DMS153 treated with DMSO at 0.1 percent for 48 hours (cell line): ENCODE measurements around the gene PEX6.

Experiments
- DNase-seq: peaks from one replicate; lab custom pipeline; 2025; ENCODE audit not compliant: unreplicated experiment; lab: John Stamatoyannopoulos, UW

Gene PEX6

DNA sequence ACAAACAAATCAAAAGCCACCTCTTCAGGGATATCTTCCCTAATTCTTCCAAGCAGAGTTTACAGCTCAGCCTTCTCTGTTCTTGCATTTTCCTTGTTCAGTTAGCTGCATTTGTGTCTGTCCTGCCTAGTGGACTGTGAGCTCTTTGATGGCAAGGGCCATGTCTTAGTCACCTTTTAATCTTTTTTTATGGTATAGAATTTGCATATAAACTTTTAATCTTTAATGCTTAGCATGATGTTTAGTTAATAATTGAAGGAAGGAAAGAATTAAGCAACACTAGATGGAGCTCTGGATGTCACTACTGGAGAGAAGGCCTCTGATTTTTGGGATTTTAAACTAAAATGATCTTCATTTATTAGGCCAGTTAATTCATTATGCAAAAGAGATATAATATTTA lies 17.5 kb upstream of the PEX6 start:
- DNase-seq = no peak

DNA sequence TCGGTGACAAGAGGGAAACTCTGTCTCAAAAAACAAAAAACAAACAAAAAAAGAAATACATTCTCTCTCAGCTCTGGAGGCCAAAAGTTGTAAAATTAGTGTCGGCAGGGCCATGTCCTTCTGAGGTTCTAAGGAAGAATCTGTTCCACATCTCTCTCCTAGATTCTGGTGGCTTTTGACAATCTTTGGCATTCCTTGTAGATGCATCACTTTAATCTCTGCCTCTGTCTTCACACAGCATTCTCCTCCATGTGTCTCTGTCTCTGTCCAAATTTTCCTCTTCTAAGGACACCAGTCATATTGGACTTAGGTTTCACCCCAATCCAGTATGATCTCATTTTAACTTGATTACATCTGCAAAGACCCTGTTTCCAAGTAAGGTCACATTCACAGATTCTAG lies 14.5 kb upstream of the PEX6 start:
- DNase-seq = no peak

DNA sequence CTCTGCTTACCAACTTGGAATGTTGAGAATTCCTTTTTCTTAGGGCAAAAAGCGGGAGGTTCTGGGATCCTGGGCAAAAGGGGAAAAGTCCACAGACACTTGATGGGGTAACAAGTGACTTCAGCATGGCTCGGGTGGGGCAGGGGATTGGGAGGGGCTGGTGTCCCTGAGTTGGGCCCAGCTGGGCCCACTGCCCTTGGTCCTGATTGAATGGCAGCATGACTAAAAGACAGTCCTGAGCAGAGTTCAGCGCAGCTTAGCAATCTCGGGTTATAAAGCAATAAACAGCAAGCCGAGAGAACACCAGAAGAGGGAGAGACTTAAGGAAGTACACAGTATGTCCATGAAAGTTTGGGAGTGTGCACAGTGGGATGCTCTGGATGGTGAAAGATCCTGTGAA lies 10.9 kb upstream of the PEX6 start:
- DNase-seq = no peak

DNA sequence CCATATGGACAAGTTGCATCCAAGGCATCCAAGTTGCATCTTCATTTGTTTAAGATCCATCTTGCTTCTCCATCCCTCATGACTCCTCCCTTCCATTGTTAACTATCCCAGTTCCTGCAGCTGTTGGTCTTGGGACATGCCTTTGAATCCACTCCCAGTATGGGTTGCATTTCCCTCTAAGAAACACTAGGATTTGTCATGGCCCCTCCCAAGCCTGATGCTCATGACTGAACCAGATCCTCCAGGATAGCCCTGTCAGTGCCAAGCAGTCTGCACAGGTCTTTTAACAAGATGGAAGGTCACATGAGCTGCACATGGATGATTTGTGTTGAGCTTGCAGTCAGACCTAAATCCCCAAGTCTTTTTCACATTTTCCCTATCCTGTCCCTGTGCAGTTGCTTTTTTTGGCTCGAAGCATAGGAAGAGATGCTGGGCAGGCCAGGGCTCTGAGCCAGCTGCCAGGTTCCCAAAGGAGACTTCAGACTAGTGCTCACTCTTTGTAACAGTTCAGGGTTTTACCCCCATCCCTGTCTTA lies 9.6 kb upstream of the PEX6 start:
- no peak for DNase-seq

DNA sequence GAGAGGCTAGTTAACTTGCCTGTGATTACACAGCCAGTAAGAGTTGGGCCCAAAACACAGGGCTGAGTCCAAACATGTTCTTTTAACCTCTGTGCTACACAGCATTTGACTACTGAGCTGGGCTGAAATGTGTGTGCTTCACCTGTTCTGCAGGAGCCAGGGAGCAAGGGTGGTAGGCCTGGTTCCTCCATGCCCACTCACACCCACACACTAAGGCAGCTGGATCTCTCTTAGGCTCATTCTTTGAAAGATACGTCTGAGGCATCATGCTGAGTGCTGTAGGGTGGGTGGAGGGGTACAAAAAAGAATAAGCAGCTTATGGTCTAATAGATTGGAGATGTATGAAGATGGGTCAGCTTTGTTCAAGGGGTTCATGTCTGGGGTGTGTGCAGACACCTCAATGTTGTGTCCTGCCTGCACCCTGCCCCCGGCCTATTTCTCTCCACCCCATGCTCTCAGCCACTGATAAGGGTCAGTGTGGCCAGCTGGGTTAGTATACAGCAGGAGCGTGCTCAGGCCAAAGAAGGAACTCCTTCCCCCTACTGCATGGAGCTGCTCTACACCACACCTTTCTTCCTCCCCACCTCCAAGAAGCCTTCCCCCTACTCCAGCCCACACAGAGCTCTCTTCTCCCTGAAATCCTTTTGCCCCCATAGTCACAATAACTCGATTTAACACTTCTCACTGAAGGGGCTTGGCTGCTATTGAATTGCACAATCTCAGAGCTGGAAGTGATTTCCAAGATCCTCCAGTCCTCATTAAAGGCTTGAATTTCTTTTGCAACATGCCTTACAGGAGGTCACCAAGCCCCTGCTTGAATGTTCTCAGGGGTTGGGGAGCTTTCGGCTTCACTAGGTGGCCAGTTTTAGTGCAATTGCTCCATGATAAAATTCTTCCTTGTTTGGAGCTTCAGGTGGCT lies 8.8 kb upstream of the PEX6 start:
- DNase-seq = no peak

DNA sequence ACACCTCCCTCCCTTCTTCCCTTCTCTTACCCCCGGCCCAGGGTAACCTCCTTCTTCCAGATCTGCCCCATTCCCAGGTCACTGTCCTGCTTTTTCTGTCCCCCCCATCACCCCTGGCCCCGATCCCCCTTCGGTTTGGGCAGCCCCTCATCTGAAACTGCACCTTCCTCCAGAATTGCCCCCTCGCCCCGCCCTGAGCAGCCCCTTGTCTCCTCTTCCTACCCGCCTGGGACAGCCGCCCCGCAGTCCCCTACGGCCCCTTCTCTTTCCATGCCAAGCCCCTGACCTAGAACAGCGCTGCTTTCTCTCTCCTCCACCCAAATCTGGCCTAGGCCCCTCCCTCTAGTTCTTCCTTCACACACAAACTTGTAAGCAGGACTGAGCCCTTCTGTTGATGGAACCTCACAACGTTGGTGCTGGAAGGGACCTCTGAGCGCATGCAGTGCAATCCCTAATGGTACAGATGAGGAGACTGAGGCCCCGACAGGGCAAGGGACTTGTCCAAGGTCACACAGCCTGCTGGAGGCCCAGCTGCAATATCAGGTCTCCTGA lies 6.0 kb upstream of the PEX6 start:
- no peak for DNase-seq

DNA sequence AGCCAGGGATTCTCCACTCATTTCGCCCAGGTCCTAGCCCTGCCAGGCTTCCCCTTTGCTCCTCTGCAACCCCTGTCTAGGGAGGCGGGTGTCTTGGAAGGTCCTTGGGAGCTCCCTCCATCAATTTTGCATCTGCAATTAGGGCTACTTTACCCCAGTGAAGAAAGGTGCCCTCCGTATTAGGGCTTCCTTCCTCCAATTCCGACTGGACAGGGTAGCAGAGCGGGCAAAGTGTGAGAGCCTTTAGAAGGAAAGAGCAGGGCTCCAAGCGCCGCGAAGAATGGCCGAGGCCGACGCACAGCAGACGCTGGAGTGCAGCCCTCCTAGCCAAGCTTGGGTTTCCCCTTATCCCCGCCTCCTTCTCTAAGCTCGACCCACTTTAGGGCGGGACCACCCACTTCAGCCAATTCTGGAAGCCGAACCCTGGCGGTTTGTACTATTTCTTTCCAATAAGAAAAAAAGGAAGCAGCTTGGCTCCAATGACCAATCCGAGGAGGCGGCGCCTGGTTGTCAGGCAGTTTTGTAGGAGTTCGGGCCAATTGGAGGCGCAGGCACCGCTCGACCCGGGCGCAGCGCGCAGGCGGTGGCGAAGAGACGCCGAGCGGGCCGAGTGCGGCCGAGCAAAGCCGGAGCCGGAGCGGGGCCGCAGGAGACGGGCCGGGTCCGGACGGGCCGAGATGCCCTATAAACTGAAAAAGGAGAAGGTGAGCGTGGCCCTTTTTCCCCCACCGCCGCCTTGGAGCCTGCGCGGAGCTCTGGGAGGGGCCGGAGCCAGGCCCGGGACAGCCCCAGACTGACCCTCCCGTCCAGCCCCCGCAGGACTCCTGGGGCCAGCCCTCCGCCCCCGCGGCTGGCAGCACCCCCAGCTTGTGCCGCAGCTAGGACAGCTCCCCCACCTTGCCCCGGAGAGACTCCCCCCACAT lies 5.3 kb upstream of the PEX6 start, which contains the start of gene PPP2R5D:
Gene PPP2R5D (plus strand): TSS at position 570 of the 923 bp plus-strand sequence. CDS start 108 bp downstream, at position 678.
- peak; percentile 98 for DNase-seq

DNA sequence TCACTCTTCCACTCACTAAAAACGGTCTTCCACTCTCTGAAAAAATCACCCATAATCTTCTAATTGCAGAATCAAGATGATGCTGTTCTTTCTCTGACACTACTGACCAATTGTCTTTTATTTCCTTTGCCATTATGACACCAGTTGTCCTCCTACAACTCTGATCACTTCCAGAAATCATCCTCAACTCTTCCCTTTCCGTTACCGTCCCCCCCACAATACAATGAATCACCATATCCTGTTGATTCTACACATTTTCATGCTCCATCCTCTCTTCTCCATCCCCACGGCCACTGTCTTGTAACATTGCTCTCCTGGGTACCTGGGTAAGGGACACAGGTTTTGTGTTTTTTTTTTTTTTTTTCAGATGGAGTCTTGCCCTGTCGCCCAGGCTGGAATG lies 2.9 kb upstream of the PEX6 start:
- DNase-seq = no peak

DNA sequence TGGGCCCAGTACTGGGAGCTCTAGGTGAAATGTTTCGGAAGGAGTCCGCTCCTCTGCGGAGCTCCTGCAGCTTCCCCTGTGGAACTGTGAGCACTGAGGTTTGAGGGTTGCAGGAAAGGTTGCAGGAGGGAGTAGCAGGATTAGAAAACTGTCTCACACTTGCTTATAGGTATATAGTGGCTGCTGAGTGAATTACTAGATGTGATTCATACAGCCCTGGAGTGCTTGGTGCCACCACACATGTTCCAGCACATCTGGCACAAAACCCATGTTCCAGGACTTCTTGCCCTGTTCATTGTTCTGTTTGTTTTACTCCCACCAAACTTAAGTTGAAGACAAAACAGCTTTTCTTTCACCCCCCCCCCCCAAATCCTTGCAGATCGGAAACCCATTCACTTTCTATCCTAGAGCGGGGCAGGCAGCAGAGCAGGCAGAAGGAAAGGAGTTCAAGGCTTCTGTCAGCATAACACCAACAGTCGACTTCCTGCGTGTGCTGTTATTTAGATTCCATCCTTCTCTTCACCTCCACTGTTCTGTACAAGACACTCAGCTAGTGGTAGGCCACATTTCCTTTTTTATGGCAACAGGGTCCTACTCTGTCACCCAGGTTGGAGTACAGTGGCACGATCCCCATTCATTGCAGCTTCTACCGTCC lies 669 bp upstream of the PEX6 start:
- DNase-seq = no peak

DNA sequence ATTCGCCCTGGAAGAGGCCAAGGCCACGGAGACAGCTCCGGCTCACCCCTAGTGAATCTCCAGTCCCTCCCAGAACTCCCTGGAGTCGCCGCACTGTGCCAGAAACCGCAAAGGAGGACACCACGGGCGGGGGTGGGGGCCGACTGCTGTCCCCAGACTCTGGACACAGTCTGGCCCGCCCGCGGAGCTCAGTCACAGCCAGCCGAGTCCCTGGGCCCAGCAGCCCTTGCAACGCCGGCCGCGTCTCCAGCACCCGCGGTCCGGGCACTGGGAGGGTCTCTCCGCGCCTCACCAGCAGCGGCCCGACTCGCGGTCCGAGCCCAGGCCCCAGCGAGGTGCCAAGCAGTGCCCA lies 518 bp downstream of the PEX6 start:
- no peak for DNase-seq

DNA sequence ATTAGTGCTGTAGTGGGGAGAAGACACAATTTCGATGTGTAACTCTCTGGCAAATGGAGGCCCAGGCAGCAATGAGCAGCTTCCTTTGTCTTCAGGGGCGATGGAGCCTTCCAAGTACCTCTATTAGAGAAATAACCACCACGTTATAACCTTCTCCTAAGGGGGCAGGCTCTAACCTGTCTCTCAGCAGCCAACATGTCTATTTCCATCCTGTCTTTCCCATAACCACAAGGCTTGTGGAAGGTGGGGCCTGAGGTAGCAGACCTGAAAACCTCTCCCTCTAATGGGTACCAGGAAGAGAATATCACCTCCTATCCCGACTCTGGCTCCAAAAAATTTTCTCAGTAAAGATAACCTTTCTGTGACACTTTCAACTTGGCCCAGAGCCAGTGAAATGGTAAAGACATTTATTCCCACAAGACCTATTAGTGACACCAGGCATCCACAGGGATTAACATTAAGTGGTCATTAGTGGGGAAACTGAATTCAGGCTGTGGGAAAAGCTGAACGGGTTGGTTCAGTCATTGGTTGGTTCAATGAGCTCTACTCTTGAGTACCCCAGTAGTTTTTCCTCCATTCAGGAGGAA lies 4.0 kb downstream of the PEX6 start:
- no peak for DNase-seq

DNA sequence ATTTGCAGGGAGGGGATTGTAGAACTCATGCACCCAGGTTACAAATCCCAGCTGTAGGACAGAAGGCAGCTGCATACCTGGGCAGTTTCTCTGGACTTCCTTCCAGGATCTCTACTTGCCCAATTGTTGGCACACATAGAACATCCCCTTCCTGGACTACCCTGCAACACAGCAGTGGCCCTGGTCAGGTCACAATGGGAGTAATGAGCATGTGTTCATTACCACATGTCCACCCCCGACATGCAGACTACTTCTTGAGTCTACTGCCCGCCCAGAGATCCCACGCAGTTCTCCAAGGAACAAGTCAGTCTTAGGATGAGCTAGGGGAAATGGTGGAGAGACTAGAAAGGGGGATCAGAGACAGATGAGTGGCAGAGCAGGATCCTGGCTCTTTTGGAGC lies 5.1 kb downstream of the PEX6 start:
- DNase-seq = no peak

DNA sequence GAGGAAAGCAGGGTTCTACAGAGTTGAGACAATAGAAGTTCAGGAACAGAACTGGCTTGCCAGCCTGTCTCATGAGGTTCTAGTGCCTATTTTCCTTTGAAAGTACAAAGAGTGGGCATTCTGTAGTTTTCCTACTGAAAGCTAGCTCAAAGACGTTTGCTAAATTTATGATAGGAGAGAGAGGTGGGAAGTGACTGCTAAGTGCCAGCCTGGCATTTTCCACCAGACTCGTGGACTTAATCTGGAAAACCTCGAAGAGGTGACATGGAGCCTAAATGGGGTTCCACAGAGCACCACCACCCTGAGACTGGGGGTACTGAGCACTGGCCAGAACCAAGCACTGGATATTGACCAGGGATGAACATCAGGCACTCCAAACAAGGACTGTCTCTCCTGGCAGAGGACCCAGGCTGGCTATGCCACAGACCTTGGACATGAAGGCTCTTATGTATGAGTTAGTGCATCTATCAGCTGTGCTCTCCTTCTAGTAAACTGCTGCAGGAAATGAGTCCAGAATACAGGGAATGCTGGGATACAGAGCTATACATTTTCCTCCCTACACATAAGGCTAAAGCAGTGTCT lies 7.1 kb downstream of the PEX6 start:
- DNase-seq = no peak

DNA sequence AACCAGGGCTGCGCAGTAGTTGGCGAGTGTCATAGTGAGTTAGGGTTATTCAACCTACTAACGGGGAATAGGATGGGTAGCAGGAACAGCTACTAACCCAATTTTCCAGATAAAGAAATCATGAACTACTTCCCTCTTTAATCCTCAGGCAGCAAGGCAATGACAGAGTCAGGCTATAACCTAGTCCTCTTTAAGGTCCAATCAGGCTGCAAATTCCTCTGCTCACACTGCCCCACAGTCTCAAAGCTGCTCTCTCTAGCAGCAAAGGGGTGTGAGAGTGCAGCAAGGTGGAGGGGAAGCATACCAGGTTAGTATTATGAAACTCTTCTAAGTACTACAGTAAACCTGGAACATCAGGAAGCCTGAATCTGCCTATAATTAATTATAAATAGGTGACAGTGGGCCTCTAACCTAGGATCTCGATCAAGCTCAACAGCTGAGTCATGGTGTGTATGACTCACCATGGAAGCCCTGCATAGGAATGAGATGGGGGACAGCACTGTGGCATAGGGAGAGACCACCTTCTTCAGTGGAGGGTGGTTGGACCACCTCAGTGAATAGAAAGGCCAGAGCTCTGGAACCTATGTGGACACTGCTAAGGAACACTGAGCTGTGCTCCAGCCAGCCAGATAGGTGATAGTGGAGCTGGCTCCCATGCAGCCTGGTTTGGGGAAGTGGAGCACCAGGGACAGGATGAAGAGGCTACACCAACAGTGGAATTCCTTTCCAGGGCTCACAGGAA lies 7.9 kb downstream of the PEX6 start:
- no peak for DNase-seq

DNA sequence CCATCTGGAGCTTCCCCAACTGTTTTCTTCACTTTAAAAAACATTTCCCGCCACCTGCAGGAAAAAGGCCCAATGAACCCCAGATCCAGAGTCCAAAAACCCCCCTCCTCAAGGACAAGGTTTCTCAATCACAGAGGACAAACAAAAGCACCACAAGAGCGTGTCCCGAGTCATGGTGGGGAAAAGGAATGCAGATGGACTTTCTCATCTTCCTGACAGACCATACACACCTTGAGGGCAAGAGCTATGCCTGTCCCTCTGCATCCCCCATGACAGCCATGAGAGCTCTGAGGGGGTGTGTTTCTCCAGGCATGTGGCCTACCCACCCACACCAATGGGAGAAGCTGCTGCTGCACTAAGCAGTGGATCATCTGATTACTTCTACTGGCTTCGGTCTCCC lies 9.0 kb downstream of the PEX6 start:
- DNase-seq = no peak

DNA sequence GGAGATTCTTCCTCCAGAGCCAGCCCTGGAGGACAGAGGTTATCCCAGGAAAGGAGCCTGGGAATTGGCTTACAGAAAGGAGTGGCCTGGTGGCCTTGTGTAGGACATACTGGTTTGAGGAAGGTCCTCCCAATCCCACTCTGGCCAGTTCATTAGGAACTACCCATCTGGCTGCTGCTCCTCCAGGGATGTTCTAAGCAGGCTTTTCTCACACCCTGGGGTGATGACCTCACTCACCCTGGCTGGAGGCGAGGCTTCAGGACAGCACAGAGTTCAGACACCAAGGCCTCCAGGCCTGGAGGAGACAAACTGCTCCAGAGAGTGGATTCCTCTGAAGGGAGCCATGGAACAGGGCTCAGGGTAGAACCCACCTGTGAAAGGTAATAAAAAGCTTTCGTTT lies 9.6 kb downstream of the PEX6 start:
- no peak for DNase-seq

DNA sequence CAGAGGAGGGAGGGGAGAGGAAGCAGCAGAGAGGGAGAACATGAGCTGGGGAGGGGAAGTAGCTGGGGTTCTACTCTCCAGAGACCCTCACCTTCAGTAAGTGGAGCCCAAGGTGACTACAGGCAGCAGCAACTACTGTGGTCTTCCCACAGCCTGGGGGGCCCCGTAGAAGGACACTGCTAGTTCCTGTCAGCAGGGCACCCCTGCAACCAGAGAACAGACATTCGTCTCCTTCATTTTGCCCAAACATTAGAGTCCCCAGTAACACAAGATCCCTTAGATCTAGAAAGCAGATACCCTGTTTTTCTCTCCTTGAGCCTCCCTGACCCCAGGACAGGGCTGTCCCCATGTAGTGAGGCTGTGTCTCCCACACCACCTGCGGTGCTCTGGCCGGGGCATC lies 10.2 kb downstream of the PEX6 start:
- no peak for DNase-seq

DNA sequence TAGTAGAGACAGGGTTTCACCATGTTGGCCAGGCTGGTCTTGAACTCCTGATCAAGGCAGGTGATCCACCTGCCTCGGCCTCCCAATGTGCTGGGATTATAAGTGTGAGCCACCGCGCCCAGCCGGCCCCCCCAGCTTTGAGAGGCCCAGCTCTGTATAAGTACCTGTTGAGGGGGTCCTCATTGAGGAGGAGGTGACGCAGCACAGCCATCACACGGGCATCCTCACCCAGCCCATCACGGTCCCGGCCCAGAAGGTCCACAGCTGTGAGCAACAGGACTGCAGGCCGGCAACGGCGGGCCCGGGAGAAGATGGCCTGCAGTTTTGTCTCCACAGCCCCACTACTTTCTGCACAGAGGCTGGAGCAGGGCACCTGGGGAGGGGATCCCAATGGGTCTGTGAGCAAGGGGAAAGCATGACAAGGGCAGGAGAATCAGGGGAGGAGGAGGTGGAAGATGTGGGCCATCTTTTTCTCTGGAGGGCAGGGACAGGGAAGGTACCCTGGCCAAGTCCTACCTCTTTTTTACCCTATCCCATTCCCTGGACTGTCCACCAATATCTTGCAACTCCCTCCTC lies 10.8 kb downstream of the PEX6 start:
- DNase-seq = no peak

DNA sequence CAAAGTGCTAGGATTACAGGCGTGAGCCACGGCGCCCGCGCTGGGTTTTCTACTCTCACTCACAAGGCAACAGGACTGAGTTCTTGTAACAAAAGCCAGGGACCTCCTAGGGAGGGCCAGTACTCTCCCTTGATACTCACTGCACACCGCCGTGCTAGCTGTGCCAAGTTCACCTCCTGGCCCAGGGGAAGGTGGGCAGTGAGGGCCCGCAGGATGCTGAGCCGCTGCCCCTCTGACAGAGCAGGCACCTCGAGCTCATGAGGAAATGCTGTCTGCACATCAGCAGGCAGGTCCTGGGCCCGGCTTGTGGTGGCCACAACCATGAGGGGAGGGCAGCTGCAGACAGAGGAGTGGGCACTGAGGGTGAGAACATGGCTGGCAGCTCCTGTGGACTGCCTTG lies 11.8 kb downstream of the PEX6 start:
- no peak for DNase-seq
